Measurements from ENCODE around the gene TMEM231.

DNA sequence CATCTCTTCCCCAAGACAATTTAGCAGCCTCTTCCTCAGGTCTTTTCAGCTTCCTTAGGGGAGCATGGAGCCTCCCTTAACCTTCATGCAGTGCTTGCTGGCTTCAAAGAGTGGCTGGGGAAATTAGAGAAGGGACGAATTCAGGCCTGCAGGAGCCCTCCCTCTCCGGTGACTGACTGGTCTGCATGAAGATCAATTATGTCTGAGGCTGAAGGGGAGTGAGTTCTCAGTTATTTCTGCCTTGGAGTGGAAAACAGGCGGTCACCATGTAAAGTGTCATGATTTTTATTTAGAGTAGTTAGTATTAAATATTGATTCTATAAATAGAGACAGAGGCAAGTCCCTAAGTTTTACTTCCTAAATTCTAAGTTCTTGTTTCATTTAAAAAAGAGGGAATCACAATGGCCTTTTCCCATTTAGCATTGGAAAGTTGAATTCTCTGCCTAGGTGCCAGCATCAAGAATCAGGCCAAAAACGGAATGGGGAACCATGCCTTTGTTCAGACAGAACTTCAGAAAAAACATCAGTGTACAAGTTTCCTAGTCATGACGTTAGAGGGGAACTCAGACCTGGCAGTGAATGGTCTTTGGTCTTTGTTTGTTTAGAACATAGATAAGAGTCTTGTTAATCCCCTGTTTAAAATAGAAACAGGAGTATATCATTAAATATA is 14.5 kb upstream of the TMEM231 start:
- TF ChIP-seq, protein P1, sequence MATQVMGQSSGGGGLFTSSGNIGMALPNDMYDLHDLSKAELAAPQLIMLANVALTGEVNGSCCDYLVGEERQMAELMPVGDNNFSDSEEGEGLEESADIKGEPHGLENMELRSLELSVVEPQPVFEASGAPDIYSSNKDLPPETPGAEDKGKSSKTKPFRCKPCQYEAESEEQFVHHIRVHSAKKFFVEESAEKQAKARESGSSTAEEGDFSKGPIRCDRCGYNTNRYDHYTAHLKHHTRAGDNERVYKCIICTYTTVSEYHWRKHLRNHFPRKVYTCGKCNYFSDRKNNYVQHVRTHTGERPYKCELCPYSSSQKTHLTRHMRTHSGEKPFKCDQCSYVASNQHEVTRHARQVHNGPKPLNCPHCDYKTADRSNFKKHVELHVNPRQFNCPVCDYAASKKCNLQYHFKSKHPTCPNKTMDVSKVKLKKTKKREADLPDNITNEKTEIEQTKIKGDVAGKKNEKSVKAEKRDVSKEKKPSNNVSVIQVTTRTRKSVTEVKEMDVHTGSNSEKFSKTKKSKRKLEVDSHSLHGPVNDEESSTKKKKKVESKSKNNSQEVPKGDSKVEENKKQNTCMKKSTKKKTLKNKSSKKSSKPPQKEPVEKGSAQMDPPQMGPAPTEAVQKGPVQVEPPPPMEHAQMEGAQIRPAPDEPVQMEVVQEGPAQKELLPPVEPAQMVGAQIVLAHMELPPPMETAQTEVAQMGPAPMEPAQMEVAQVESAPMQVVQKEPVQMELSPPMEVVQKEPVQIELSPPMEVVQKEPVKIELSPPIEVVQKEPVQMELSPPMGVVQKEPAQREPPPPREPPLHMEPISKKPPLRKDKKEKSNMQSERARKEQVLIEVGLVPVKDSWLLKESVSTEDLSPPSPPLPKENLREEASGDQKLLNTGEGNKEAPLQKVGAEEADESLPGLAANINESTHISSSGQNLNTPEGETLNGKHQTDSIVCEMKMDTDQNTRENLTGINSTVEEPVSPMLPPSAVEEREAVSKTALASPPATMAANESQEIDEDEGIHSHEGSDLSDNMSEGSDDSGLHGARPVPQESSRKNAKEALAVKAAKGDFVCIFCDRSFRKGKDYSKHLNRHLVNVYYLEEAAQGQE (IDR thresholded peaks at IDR 0.05; ENCODE audit: insufficient read depth in 1 of 2, low read depth in 2 of 2, low read length in 2 of 2): no peak
- TF ChIP-seq POLR2AphosphoS5 (IDR thresholded peaks at IDR 0.05; ENCODE audit: low read depth, low read length): no peak
- no peak for TF ChIP-seq TAF1 (IDR thresholded peaks at IDR 0.05; ENCODE audit: borderline replicate concordance, insufficient read depth, low read length)
- TF ChIP-seq SIN3A (IDR thresholded peaks at IDR 0.05; ENCODE audit: borderline replicate concordance, insufficient read depth, low read length): no peak
- no peak for TF ChIP-seq FOXP2 (optimal IDR thresholded peaks at IDR 0.05; ENCODE audit: borderline replicate concordance, extremely low read depth, extremely low read length, insufficient read depth)
